ENCODE data around the gene GATA6. TPM values are rescaled to one million over a fixed set of nuclear protein-coding genes. Genes with fewer than 3 reads are reported as not detected.
"Not testable (repeated sequence)": the region's sequence is repeated elsewhere in the genome, so short reads cannot be mapped to it uniquely, and the experiment has no call there.

Gene GATA6
- polyA plus RNA-seq, 1 of the 3 experiments (the other 2 are of a cell fraction) = not detected

GRCh38 chr18:22182884-22183697 lies 13.7 kb downstream of the GATA6 start:
- Histone ChIP-seq H4K20me1 (ENCODE audit: insufficient read depth) (no peaks in the 10 kb centered on the region), H3K27me3 (ENCODE audit: insufficient read depth) (peaks cover 76% of the 10 kb centered on the region; the same call in 1 of the 2 replicates), H3K9me2 (no peaks in the 10 kb centered on the region), H3K4me3 (ENCODE audit: low read depth in 2 of 2, low read length in 1 of 2) (no peak overlapping the region), H3K79me2 (ENCODE audit: insufficient read depth) (no peaks in the 10 kb centered on the region), H3K9me3 (no peaks in the 10 kb centered on the region), H3K9ac (no peak overlapping the region), H3K4me1 (ENCODE audit: control insufficient read depth in 1 of 2, insufficient read depth in 2 of 2, low read depth in 1 of 2, low read length in 1 of 2) (no peaks in the 10 kb centered on the region), H3K27ac (ENCODE audit: low read depth in 2 of 2, low read length in 1 of 2) (no peak overlapping the region), H3K4me2 (no peak overlapping the region), H3F3A (replicated peaks; ENCODE audit: insufficient read depth) (no peaks in the 10 kb centered on the region), H2AFZ (ENCODE audit: low read depth) (no peak overlapping the region), H3K36me3 (replicated peaks in 1 of 2; ENCODE audit: control insufficient read depth in 1 of 2, insufficient read depth in 2 of 2, low read length in 1 of 2) (no peaks in the 10 kb centered on the region)
- WGBS (ENCODE audit: low lambda C conversion rate) = 22% methylated on average over 4 of the region's 4 CpGs
- TF ChIP-seq MAX (IDR thresholded peaks at IDR 0.05; ENCODE audit: low read depth) (no peak), EZH2phosphoT487 (IDR thresholded peaks at IDR 0.05; ENCODE audit: borderline replicate concordance, low read depth) (no peak), SMC3 (IDR thresholded peaks at IDR 0.05; ENCODE audit: low read depth, low read length) (no peak), USF2 (IDR thresholded peaks at IDR 0.05; ENCODE audit: borderline replicate concordance, low read depth, low read length) (no peak), POLR2AphosphoS5 (IDR thresholded peaks at IDR 0.05; ENCODE audit: low read depth, low read length) (no peak), FOXJ3 (CRISPR knock-in tag; IDR thresholded peaks at IDR 0.05) (no peak)
- ChIA-PET CTCF (no interaction called here), POLR2A (no interaction called here)
- DNase-seq = no peak

- Histone ChIP-seq H3K27me3 (ENCODE audit: insufficient read depth) (peaks cover 70% of the 10 kb centered on the region; the same call in 1 of the 2 replicates), H3K4me2 (no peak overlapping the region), H3K4me3 (ENCODE audit: low read depth in 2 of 2, low read length in 1 of 2) (no peak overlapping the region), H4K20me1 (ENCODE audit: insufficient read depth) (no peaks in the 10 kb centered on the region), H3K27ac (ENCODE audit: low read depth in 2 of 2, low read length in 1 of 2) (no peak overlapping the region), H3K9ac (no peak overlapping the region), H3K4me1 (ENCODE audit: control insufficient read depth in 1 of 2, insufficient read depth in 2 of 2, low read depth in 1 of 2, low read length in 1 of 2) (no peaks in the 10 kb centered on the region), H3K9me2 (no peaks in the 10 kb centered on the region), H3K36me3 (replicated peaks in 1 of 2; ENCODE audit: control insufficient read depth in 1 of 2, insufficient read depth in 2 of 2, low read length in 1 of 2) (no peaks in the 10 kb centered on the region), H3F3A (replicated peaks; ENCODE audit: insufficient read depth) (no peaks in the 10 kb centered on the region), H3K9me3 (no peaks in the 10 kb centered on the region), H3K79me2 (ENCODE audit: insufficient read depth) (no peaks in the 10 kb centered on the region), H2AFZ (ENCODE audit: low read depth) (no peak overlapping the region)
- ChIA-PET CTCF (no interaction called here), POLR2A (no interaction called here)
- WGBS (ENCODE audit: low lambda C conversion rate) = 1% methylated on average over 3 of the region's 3 CpGs
- no peak for DNase-seq
- TF ChIP-seq EZH2phosphoT487 (IDR thresholded peaks at IDR 0.05; ENCODE audit: borderline replicate concordance, low read depth) (no peak), CHD2 (IDR thresholded peaks at IDR 0.05; ENCODE audit: low read length, partially characterized antibody) (no peak), USF1 (IDR thresholded peaks at IDR 0.05; ENCODE audit: borderline replicate concordance, low read depth) (no peak), IRF3 (IDR thresholded peaks at IDR 0.05; ENCODE audit: low read depth, low read length) (no peak)
These were observed 14.3 kb downstream of the GATA6 start for GRCh38 chr18:22183698-22184170.

GRCh38 chr18:22184573-22184972 lies 15.2 kb downstream of the GATA6 start:
- CTCF ChIA-PET; POLR2A ChIA-PET; H3K79me2 ChIP-seq (ENCODE audit: insufficient read depth): not testable (repeated sequence)

More at GRCh38 chr18:22184573-22184972, 15.2 kb downstream of the GATA6 start:
- H3K4me3 ChIP-seq (ENCODE audit: low read depth in 2 of 2, low read length in 1 of 2); H3K27ac ChIP-seq (ENCODE audit: low read depth in 2 of 2, low read length in 1 of 2); H3K36me3 ChIP-seq (replicated peaks in 1 of 2; ENCODE audit: control insufficient read depth in 1 of 2, insufficient read depth in 2 of 2, low read length in 1 of 2); H3K9ac ChIP-seq; H3K4me1 ChIP-seq (ENCODE audit: control insufficient read depth in 1 of 2, insufficient read depth in 2 of 2, low read depth in 1 of 2, low read length in 1 of 2); H3F3A ChIP-seq (replicated peaks; ENCODE audit: insufficient read depth); H3K4me2 ChIP-seq; H2AFZ ChIP-seq (ENCODE audit: low read depth); H3K9me3 ChIP-seq; H3K9me2 ChIP-seq; H4K20me1 ChIP-seq (ENCODE audit: insufficient read depth); DNase-seq: not testable (repeated sequence)
- H3K27me3 ChIP-seq (ENCODE audit: insufficient read depth) = peaks cover 73% of the 10 kb centered on the region; the same call in 1 of the 2 replicates
- WGBS (ENCODE audit: low lambda C conversion rate) = 11% methylated on average over 8 of the region's 8 CpGs

All from SK-N-SH (cell line).